SW 1271 (cell line): ENCODE measurements around the gene CTSW.
A peak's percentile ranks its signal among the peaks of the same experiment; 100 is the strongest.

Experiments
- DNase-seq, 2 experiments: peaks; one replicate each; lab custom pipeline; 2025; lab: John Stamatoyannopoulos, UW

CTSW gene

DNA sequence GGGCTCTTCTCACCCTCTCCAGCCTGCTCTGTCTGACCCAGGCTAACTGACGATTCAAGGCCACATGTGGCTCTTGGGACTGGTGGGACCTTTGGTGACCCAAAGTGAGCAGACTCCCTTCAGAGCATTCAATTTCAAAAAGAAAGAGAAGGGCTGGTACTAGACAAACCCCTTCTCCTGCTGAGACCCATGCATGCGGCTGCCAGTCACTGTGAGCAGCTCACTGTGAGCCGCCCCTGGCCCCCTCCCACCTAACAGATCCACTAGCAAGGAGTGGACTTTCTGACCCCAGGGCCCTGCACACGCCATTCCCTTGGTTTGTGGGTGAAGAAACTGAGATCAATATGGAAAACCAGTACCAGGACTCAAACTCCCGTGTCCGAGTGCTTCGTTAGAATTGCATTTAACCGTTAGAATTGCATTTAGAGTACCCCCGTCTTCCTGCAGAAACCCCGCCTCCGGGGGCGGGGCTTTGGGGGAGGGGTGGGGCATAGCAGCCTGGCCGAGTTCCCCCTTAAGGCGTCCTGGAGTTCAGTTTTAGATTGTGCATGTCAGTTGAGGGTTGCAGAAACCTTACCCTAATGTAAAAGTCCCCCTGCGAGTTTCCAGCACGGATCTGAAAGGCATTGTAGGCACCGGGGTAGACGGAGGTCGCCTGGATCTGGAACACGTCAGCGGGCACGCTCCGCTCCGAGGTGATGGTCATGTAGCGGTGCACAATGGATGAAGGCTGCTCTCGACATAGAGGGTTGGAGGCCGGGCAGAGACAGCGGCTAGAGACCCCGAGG is 12.2 kb upstream of the CTSW start:
- DNase-seq, result no peak

DNA sequence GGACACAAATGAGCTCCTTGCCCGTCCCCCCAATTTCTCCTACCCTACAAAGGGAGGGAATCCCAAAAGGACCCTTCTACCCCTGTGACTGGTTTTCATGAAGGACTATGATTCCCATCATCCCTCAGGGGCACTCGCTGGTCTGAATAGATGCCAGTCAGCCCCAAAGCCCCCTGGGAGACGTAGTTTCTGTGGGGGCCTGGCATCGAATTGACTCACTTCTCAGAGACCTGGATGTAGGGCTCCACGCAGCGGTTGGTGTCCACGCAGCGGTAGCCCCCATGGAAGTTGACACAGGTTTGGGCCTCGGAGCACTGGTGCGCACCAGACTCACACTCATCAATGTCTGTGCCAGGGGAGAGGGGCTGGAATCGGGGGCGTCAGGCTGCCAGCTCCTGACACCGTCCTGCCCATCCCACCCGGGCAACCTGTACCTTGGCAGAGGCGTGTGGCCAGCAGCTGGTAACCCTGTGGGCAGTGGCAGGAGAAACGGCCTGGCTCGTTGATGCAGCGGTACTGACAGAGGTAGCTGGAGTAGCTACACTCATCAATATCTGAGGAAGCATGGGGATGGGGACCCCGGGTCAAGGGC is 11.5 kb upstream of the CTSW start:
- DNase-seq, result no peak

DNA sequence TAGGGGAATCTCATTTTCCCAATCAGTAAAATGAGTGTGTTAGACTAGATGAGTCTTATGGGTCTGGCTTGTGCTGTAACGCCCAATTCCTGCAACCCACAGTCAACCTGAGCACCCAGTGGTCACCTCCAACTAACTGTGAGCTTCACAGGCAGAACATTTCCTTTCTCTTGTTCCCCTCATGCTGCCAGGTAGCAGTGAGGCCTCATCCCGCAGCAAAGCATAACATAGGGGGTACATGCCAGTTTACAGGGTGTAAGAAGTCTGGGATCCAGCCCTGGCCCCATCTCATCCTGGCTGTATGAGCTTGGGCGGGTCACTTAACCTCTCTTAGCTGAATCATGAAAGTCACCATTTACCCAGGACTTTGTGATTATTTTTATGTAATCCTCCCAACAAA is 10.7 kb upstream of the CTSW start:
- no peak for DNase-seq

DNA sequence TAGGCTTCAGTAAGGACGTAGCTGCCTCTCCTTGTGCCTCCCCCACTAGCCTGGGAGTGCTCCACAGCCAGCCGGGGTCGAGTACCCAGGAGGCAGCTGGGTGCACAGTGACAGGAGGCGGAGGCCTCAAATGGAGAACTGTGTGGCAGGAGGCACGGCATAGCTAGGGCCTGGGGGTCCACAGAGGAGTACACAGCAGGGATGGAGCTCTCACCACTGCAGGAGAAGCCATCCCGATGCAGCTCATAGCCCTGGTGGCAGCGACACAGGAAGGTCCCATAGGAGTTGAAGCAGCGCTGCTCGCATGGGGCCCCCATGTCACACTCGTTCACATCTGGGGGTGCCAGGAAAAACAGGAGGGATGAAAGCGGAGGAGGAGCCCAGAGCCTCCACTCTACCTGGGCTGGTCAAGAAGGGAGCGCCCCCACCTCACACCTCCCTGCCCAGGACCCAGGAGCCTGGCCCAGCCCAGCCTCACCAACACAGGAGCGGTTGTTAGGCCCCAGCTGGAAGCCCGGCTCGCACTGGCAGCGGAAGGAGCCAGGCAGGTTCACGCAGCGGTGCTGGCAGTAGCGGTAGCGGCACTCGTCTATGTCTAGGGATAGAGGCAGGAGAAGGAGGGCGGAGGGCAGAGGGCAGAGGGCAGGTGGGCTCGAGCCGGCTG is 9.9 kb upstream of the CTSW start:
- no peak for DNase-seq

DNA sequence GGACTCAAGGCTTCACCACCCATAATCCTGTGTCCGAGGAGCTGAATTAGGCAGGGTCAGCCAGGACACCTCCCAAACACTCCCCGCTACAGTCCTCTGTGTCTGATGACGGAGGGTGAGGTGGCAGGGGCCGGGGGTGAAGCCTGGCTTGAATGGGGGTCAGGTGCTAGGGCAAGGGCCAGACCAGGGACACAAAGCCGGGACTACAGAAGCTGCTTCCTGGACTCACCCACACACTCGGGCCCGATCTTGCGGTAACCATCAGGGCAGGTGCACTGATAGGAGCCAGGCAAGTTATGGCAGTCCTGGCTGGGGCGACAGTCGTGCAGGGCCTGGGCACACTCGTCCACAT is 9.4 kb upstream of the CTSW start:
- no peak for DNase-seq

DNA sequence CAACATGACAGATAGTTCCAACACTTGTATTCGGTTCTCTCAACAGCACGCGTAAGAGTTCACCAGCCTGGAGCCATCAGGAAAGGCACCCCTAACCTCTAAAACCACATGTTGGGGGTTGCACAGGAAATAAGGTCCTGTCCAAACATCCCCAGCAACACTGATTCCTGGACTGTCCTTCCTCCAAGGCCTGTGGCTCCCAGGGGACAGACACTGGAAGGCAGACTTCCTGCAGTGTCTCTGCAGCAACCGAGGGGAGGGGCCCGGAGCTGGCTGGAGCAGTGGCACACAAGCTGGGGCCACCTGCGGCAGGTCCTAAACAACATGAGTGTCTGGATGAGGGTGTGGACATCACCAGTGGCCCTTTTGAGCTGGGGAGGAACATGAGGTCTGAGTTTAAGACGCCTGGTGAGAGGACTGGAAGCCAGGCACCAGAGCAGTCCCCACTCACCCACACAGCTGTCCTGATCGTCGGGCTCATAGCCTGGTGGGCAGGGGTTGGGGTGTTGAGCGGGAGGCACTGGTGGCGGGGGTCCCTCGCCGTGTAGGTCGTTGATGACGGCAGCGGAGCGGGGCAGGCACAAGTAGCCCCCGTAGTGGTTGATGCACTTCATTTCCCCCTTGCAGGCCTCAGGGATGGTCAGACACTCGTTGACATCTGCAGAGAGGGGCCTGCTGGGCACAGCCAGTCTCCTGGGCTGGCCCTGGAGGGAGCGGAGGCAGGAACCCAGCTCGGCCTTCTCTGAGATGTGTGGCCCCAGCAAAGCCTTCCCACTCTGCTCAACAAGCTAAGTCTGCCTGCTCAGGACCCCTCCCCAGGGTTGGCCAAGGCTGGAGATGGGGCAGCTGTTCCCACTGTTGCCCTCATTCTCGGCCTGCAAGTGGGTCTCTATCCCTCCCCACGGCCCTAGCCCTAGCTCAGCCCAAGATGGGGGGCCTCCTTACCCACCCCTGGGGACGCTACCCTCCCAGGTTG is 8.6 kb upstream of the CTSW start:
- DNase-seq, result no peak

DNA sequence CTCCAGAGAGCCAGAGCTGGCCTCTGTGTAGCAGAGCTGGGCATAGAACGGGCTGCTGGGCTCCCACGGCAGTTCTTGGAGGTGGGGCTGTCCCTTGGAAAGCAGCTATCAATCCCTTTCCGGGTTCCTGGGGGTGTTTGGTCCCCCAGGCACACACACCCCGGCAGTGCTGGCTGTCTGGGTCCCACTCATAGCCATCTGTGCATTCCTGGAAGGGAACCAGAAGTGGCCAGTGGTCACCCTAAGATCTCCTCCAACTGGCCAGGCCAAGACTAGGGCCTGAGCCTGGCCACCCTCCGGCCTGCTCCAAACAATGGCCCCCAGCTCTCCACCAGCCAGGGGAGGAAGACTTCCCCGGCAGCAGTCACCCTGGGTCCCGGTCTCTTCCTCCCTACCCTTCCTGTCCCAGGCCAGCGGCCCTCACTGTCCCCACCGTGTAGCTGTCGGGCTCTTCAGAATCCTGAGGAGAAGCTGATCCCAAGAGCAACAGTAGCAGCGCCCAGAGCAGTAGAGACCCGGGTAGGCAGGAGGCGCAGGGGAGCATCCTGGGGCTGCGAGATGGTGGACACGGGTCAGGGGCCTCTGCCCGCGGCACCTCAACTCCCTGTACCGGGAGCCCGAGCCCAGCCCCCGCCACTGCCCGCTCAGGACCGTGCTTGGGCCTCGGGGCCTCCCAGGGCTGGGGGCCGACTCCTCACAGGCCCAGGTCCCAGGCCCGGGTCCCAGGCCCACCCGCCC is 7.7 kb upstream of the CTSW start:
- DNase-seq, result no peak

DNA sequence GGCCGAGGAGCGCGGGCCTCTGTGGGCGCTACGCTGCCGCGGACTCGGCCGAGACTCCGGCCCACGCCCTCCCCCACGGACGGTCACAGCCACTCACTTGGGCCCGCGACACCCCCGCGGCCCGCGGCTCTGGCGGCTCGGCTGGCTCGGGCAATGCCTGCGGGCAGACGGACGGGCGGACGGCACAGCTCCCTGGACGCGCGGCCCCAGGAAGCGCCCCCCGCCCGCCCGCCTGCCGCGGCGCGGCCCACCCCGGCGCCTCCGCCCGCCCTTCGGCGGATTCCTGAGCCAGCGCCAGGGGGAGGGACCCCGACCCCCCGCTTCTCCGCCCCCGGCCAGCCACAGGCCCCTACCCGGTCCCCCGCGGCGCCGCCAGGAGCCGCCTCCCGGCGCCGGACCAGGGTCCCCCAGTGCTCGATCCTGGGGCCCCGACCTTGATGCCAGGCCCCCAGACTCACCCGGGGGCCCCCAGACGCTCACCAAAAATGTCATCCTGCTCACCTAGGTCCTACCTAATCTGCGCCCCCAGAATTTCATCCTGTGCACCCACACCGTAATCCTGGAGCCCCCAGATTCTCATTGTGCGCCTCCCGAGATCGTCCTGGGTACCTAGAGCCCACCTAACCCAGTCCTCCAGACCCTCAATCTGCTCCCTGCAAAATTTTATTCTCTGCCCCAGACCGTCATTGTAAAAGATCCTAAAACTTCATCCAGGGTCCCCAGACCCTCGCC is 6.9 kb upstream of the CTSW start, which contains the start of gene EFEMP2:
Gene EFEMP2, minus strand, starts transcription at position 215 of the 732 bp plus-strand sequence. CDS start 446 bp downstream, outside the sequence.
- no peak for DNase-seq

DNA sequence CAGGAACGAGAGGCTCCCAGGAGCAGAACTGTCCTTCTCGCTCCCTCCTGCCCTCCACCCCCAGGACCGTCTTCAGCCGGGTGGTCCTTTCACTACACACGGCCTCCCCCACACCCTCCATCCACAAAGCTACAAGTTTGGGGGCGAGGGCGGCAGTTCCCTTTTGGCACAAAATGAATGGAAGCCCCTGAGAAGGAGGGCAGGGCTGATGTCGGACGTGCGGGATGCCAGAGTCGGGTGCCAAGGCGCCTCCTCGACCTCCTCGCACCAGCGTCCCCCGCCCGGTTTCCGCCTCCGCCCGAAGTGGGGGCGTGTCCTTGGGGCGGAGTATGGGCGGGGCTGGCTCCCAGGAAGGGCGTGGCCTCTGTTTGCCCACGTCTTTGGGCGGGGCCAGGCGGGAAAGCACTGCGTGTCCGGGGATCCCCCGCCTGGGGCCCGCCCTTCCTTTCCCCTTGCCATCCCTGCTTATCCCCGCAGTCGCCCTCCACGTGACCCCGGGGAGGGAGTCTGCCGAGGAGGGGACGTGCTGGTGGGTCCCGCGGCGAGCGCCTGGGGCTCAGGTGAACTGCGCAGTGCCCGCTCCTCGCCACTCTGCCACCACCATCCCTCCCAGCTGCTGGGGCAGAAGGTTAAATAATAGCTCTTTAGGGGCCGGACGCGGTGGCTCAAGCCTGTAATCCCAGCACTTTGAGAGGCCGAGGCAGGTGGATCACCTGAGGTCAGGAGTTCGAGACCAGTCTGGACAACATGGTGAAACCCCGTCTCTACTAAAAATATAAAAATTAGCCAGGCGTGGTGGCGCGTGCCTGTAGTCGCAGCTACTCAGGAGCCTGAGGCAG is 6.1 kb upstream of the CTSW start:
- DNase-seq, result peak; percentile 79 to 85

DNA sequence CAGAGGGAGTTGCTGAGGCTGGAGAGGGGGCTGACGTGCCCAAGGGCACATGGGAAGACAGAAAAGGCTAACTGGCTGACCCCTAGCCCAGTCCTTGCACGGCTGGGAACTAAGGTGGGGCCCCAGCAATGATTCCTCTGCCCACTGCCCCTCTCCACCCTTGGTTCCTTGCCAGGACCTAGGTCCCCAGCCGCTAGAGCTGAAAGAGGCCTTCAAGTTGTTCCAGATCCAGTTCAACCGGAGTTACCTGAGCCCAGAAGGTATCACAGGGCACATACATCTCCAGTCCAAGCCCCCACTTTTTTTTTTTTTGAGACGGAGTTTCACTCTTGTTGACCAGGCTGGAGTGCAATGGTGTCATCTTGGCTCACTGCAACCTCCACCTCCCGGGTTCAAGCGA is 390 bp downstream of the CTSW start:
- DNase-seq, result no peak

DNA sequence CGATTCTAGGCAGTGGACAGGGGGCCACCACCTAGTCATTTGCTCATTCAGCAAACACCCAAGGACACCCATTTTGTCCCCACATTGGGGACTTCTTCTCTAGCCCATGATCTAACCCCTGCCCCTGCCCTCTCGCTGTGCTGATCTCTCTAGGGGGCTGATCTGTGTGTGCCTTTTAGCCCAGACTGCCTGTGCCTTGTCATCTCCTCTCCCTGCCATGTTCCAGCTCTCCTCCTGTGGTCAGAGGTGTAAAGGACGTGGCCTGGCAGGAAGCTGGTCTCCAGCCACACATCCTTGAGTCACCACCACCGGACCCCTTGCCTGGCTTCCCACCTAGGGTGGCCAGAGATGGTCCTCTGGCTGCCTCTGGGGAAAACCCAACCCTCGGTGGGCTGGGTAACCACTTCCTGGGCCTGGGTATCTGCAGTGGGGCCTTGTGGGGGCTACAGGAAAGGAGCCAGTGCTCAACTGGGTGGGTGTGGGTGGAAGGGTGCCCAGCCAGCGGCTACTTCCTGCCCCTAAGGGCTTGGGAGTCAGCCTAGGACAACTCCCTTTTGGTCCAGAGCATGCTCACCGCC is 1.3 kb downstream of the CTSW start:
- no peak for DNase-seq

DNA sequence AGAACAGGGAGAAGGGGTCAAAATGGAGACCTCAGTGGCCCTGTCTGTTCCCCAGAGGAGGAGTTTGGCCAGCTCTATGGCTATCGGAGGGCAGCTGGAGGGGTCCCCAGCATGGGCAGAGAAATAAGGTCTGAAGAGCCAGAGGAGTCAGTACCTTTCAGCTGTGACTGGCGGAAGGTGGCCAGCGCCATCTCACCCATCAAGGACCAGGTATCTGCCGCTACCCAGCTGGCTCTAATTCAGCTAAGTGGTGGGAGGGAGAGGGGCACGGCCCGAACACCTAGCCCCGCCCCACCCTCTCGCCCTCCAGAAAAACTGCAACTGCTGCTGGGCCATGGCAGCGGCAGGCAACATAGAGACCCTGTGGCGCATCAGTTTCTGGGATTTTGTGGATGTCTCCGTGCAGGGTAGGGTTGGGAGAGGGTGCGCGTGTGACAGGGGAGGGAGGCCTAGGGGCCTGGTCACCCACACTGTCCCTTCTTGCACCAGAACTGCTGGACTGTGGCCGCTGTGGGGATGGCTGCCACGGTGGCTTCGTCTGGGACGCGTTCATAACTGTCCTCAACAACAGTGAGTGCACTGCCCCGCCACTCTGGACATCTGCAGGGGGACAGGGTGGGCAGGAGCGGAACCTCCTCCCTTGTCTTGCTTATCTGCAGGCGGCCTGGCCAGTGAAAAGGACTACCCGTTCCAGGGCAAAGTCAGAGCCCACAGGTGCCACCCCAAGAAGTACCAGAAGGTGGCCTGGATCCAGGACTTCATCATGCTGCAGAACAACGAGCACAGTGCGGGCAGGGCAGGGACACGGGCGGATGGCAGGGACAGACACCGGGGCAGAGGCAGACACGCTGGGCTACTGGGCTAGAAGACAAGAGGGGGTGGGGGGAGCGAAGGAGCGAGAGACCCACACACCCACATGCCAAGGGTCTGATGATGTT is 2.8 kb downstream of the CTSW start:
- no peak for DNase-seq

DNA sequence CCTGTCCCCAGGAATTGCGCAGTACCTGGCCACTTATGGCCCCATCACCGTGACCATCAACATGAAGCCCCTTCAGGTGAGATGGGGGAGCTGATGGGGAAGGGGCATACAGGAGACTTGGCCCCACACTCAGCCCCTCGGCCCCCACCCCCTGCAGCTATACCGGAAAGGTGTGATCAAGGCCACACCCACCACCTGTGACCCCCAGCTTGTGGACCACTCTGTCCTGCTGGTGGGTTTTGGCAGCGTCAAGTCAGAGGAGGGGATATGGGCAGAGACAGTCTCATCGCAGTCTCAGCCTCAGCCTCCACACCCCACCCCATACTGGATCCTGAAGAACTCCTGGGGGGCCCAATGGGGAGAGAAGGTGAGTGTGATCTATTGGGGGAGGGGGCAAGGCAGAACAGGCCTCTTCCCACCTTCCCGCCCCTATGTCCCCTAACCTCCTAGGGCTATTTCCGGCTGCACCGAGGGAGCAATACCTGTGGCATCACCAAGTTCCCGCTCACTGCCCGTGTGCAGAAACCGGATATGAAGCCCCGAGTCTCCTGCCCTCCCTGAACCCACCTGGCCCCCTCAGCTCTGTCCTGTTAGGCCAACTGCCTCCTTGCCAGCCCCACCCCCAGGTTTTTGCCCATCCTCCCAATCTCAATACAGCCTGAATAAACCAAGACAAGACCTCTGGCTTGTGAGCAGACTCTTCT is 3.6 kb downstream of the CTSW start:
- DNase-seq, result no peak

DNA sequence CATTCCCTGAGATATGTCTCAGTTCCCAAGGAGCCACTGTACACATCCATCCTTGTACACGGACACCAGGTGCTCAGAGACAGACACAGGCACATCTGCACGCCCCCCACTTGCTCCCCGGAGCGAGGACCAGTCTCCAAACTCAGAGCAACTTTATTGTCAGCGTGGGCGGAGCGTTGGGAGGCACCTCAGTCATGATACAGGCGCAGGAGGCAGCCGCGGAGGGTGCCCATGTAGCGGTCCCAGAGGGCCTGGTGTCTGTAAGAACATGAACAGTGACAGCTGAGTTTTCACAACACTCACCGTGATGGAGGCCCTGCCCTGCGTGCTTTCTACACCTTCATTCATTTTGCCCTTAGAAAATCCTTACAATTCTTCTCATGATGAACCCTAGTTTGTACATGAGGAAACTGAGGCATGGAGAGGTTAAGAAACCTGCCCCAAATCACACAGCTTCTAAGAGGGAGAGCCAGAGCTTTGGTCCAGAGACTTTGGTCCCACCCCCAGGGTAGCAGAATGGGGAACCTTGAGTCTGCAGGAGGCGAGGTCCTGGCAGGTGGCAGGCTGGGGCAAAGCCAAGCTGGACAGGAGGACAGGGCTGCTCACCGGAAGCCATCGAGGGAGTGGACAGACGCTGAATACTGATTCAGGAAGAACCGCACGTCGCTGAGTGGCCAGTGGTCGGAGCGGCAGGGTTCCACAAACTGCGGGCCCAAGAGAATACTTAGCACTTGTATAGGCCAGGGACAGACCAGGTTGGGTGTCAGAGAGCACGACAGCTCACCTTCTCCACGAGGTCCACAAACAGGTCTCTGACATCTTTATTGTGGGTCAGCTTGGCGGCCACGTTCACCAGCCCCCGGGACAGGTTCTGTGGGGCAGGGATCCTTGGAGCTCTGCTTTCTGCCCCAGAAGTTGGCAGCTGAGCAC is 4.4 kb downstream of the CTSW start:
- no peak for DNase-seq

DNA sequence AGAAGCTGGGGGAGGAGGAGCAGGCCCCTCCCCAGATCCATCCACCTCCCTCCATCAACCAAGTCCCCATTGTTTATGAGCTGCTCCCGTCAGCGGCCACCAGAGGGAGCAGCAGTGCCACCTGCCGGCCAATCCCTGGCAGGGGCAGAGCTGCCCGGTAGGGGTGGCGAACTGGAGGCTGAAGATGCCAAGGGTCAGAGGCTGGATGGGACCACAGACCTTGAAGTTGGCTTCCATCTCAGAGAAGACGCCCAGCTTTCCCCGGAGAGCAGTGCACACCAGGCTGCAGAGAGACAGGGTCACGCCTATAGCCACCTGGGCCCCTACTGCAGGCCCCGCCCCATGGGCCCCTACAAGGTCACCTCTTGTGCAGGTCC is 5.1 kb downstream of the CTSW start:
- peak in 1 of 2 experiments; percentile 65 for DNase-seq

DNA sequence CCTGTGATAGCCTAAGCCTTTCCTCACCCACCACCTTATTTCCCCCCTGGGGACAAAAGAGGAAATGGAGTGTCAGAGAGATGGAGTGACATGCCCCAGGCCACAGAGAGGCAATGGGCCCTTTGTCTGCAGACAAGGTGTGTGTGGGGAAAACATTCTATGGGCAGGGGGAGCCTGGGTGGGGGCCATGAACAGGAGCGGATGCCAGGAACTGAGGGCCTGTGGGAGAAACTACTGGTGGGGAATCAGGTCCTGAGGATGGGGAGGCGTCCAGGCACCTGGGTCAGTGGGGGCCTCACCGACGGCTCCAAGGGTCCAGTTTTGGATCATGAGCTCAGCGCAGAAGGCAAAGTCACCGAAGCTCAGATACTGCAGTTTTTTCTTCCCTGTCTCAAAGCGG is 5.6 kb downstream of the CTSW start:
- no peak for DNase-seq
